Activated CD8-positive, alpha-beta T cell treated with anti-CD3 and anti-CD28 coated beads for 36 hours (primary cell): ENCODE measurements around the gene ANKLE2. TPM values are rescaled to one million over a fixed set of nuclear protein-coding genes. Genes with fewer than 3 reads are reported as not detected.

ENCODE experiments used
- ATAC-seq: fragments of 200-7000 bp; cut with Tn5 transposase; one replicate; pipeline ENCODE4 v1.10.0; 2021; ENCODE audit warnings: mild to moderate bottlenecking, moderate library complexity
- CTCF ChIA-PET: fragments of 350-600 bp; sonication (Branson Sonifier 250); formaldehyde crosslinking; loops from one replicate; lab custom pipeline; 2021; ENCODE audit warnings: antibody characterized with exemption; lab: Charles Lee
- POLR2A ChIA-PET: fragments of 350-600 bp; sonication (Branson Sonifier 250); formaldehyde crosslinking; loops from one replicate; lab custom pipeline; 2021; ENCODE audit warnings: antibody characterized with exemption; lab: Charles Lee
- DNase-seq: peaks from one replicate; pipeline ENCODE4 v3.0.0-alpha.2; 2020
- H3K27ac Mint-ChIP-seq: one replicate; pipeline ENCODE4 v1.8.0; 2021; ENCODE audit warnings: mild to moderate bottlenecking, mixed read lengths
- H3K27me3 Mint-ChIP-seq: one replicate; pipeline ENCODE4 v1.8.0; 2021; ENCODE audit warnings: mixed read lengths
- H3K36me3 Mint-ChIP-seq: one replicate; pipeline ENCODE4 v1.8.0; 2021; ENCODE audit warnings: low read depth, mixed read lengths
- H3K4me1 Mint-ChIP-seq: one replicate; pipeline ENCODE4 v1.8.0; 2021; ENCODE audit warnings: low read depth, mixed read lengths
- H3K4me3 Mint-ChIP-seq: one replicate; pipeline ENCODE4 v1.8.0; 2021; ENCODE audit warnings: mild to moderate bottlenecking, moderate library complexity, mixed read lengths
- H3K9me3 Mint-ChIP-seq: one replicate; pipeline ENCODE4 v1.8.0; 2021; ENCODE audit warnings: mixed read lengths
- CTCF ChIP-seq: fragments of 200-600 bp; IDR thresholded peaks from one replicate; pipeline ENCODE4 v1.8.0; 2022; ENCODE audit warnings: antibody characterized with exemption, mild to moderate bottlenecking
- intact Hi-C: fragments of 100-400 bp; cut with micrococcal nuclease; formaldehyde crosslinking; loops from one replicate; pipeline ENCODE4 v1.10.0; 2022
- total RNA-seq, 2 experiments: library from RNA; stranded (reverse); gene quantifications; one replicate each; pipeline ENCODE4 v1.2.3, GENCODE V29; 2021

Gene ANKLE2
- total RNA-seq, 2 experiments from 2014 or later, result 103 to 108 TPM

GRCh38 chr12:132675757-132676432 lies 85.7 kb downstream of the ANKLE2 start:
- DNase-seq (no peak), ATAC-seq (no peak)
- POLR2A ChIA-PET, result interaction anchor here (2.1 kb wide), 1 partner anchor 10 kb away, joined by 11 read pairs; no protein-coding TSS in a partner anchor
- Mint-ChIP-seq H3K27me3 (no peaks in the 10 kb centered on the region), H3K36me3 (peaks cover 51% of the 10 kb centered on the region), H3K27ac (no peak overlapping the region), H3K9me3 (no peaks in the 10 kb centered on the region), H3K4me1 (no peaks in the 10 kb centered on the region), H3K4me3 (no peak overlapping the region)
- no peak for TF ChIP-seq CTCF
- CTCF ChIA-PET, result interaction anchor here (1.0 to 1.2 kb wide), 2 partner anchors 8 to 115 kb away, joined by 3 to 4 read pairs; no protein-coding TSS in a partner anchor
- intact Hi-C loops, result no loop called here

Other genes with a start within 250 kb of the ANKLE2 start
- gene LRCOL1, start 151.2 kb downstream of the ANKLE2 start, total RNA-seq, result not detected
- gene P2RX2, start 143.1 kb downstream of the ANKLE2 start, total RNA-seq, result not detected
- 100 to 1,000 TPM; 115 to 121 TPM for gene POLE, start 74.5 kb downstream of the ANKLE2 start, total RNA-seq
- gene PXMP2, start 74.2 kb downstream of the ANKLE2 start, total RNA-seq, result 10 to 100 TPM; 14.3 TPM
- 10 to 100 TPM; 69.6 to 73.2 TPM for gene PGAM5, start 51.0 kb downstream of the ANKLE2 start, total RNA-seq
- gene GOLGA3, start 67.0 kb upstream of the ANKLE2 start, total RNA-seq, result 10 to 100 TPM; 52.2 to 55.6 TPM
- gene CHFR, start 125.8 kb upstream of the ANKLE2 start, total RNA-seq, result 10 to 100 TPM; 40.5 to 51.2 TPM
- 1 to 10 TPM; 6.4 to 6.8 TPM for gene ZNF605, start 194.5 kb upstream of the ANKLE2 start, total RNA-seq
- 10 to 100 TPM; 19.1 to 19.8 TPM for gene ZNF26, start 224.5 kb upstream of the ANKLE2 start, total RNA-seq